Aorta (tissue), 5 donors: ENCODE results near the gene RAB30. TPM values are rescaled to one million over a fixed set of nuclear protein-coding genes. Genes with fewer than 3 reads are reported as not detected.

Experiments used
- ATAC-seq: fragments of 200-7000 bp; cut with Tn5 transposase; one replicate; pipeline ENCODE4 v1.9.1; 2022; ENCODE audit warnings: moderate library complexity; ENCODE audit not compliant: low FRiP score
- DNase-seq, 2 donors: peaks; one replicate each; pipeline ENCODE4 v3.0.0-alpha.2; 2020
- H3K27ac ChIP-seq, 2 donors: one replicate each; pipeline ENCODE4 v1.5.1; 2013; ENCODE audit warnings: low read length in 2 of 2, mild to moderate bottlenecking in 2 of 2, moderate library complexity in 2 of 2, control low read depth in 1 of 2, inconsistent platforms in 1 of 2, low read depth in 1 of 2
- H3K27me3 ChIP-seq, 2 donors: one replicate each; pipeline ENCODE4 v1.6.1; 2013; ENCODE audit warnings: control low read depth in 1 of 2, low read length in 1 of 2, mild to moderate bottlenecking in 1 of 2, moderate library complexity in 1 of 2; ENCODE audit not compliant: insufficient read depth in 2 of 2, control insufficient read depth in 1 of 2
- H3K36me3 ChIP-seq, 2 donors: one replicate each; pipeline ENCODE4 v1.6.1; 2013; ENCODE audit warnings: control low read depth in 1 of 2, low read length in 1 of 2, mild to moderate bottlenecking in 1 of 2; ENCODE audit not compliant: insufficient read depth in 2 of 2, control insufficient read depth in 1 of 2
- H3K4me1 ChIP-seq, 2 donors: one replicate each; pipeline ENCODE4 v1.6.1; 2013; ENCODE audit warnings: low read length in 2 of 2, control low read depth in 1 of 2, mild to moderate bottlenecking in 1 of 2, moderate library complexity in 1 of 2; ENCODE audit not compliant: insufficient read depth in 2 of 2, control insufficient read depth in 1 of 2
- H3K4me3 ChIP-seq, 2 donors: one replicate each; pipeline ENCODE4 v1.5.1; 2013; ENCODE audit warnings: low read length in 2 of 2, control low read depth in 1 of 2, mild to moderate bottlenecking in 1 of 2
- H3K9me3 ChIP-seq: one replicate; pipeline ENCODE4 v1.6.1; 2013; ENCODE audit warnings: mild to moderate bottlenecking, low read length; ENCODE audit not compliant: control insufficient read depth
- WGBS, 2 donors: extraction: QIAGEN DNeasy Blood & Tissue Kit; methylation state at CpG; one replicate each; pipeline ENCODE4 v1.1.7; 2013; 5-methylcytosine and 5-hydroxymethylcytosine counted together
- intact Hi-C, 2 donors: fragments of 100-400 bp; cut with DNase I; formaldehyde crosslinking; loops; one replicate each; pipeline versions ENCODE4 v1.14.2 to v1.15.0; 2022
- polyA plus RNA-seq, 2 donors: library from polyadenylated mRNA; stranded (reverse); fragments of 200-250 nt; gene quantifications; one replicate each; pipeline ENCODE4 v1.2.3, GENCODE V29; 2013
- total RNA-seq, 2 donors: library from RNA; stranded (reverse); fragmentation: NEBNext Ultra II Directional; extraction: Animal tissue kit (Norgen Biotek cat#: 25700); gene quantifications; one replicate each; pipeline ENCODE4 v1.2.1, GENCODE V29; 2021
- donor health status: healthy with polysubstance abuse.
- donor health status: Bipolar disorder and iron deficiency.
- donor health status: DM: no; HTN: no; CAD: no.
- donor health status: DM: no; HTN: no; CAD: no.
- donor health status: DM: yes; HTN: yes; CAD: no.

RAB30 gene
- total and polyA plus RNA-seq, 4 donors: 2.9 to 44.1 (median 12.0) TPM

DNA sequence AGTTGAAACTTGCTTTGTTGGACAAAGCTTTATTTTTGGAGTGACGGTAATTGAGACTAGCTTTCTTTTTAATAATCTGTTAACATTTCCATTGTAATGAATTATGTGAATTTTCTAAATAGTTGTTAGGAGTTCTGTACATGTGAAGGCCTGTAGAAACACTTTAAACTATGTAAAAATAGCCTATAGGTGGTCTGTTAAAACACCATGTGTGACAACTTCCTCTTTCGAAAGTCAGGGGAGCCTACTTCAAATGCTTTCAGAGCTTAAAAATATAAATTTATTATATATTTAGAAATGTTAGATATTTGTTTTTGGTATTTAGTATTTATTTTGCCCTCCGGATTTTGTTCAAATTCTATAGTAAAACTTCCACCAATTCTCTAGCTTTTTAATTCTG lies 141.5 kb downstream of the RAB30 start:
- H3K27ac ChIP-seq: no peak overlapping the region
- H3K27me3 ChIP-seq: no peaks in the 10 kb centered on the region
- DNase-seq (no peak), ATAC-seq (no peak)
- intact Hi-C loops: no loop called here
- no peaks in the 10 kb centered on the region for H3K36me3 ChIP-seq
- no peaks in the 10 kb centered on the region for H3K4me1 ChIP-seq
- H3K4me3 ChIP-seq: no peak overlapping the region
- no peaks in the 10 kb centered on the region for H3K9me3 ChIP-seq
- WGBS, 2 donors: 71 to 76% methylated on average over 3 of the region's 3 CpGs

DNA sequence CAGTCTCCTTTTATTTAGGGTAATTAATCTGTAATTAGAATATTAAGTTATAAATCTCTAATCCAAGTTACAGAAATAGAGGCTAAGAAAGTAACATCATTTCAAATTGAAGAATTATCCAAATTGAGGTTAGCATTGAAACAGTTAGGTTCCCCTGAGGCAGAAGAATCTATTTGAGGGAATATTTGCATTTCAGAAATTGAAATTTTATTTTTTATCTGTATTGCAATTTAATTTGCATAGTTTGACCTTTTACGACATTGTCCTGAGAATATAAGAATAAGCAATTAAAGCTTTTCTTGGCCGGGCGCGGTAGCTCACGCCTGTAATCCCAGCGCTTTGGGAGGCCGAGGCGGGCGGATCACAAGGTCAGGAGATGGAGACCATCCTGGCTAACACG lies 142.6 kb downstream of the RAB30 start:
- H3K9me3 ChIP-seq: no peaks in the 10 kb centered on the region
- WGBS, 2 donors: 98% methylated on average over 7 to 10 of the region's 10 CpGs
- intact Hi-C loops: no loop called here

DNA sequence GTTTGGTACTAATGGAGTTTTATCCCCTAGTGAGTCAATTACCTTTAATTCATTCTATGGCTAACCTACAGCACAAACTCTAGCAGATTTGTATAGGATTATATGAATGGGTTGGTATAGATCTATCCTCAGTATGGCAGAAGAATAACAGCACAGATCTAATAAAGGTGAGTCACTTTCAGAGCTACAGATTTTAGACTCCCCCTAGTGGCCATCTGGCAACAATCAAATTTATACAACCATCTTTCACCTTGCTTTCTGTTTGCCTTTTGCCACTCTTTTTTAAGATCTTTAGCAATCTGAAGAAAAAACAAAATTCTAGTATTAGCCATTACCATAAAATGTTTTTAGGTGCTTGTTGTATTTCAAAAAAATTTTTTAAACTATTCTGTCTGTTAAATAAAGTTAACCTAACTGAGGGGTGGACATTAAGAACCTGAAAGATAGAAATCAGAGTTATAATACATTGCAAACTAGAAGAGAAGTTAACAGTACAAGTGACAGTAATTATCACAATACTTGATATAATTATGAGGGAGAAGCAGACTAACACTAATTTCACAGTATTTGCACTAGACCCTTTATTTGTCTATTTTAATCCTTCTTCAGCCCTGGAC lies 144.3 kb downstream of the RAB30 start:
- H3K4me3 ChIP-seq: no peak overlapping the region
- intact Hi-C loops: no loop called here
- H3K9me3 ChIP-seq: no peaks in the 10 kb centered on the region
- DNase-seq (no peak), ATAC-seq (no peak)
- H3K4me1 ChIP-seq: no peaks in the 10 kb centered on the region
- H3K36me3 ChIP-seq: no peaks in the 10 kb centered on the region
- no peaks in the 10 kb centered on the region for H3K27me3 ChIP-seq
- H3K27ac ChIP-seq: no peak overlapping the region

More for the DNA sequence above, 142.6 kb downstream of the RAB30 start:
- Histone ChIP-seq H3K36me3 (no peaks in the 10 kb centered on the region), H3K27me3 (no peaks in the 10 kb centered on the region), H3K27ac (no peak overlapping the region), H3K4me3 (no peak overlapping the region), H3K4me1 (no peaks in the 10 kb centered on the region)
- no peak for DNase-seq
- ATAC-seq: no peak

DNA sequence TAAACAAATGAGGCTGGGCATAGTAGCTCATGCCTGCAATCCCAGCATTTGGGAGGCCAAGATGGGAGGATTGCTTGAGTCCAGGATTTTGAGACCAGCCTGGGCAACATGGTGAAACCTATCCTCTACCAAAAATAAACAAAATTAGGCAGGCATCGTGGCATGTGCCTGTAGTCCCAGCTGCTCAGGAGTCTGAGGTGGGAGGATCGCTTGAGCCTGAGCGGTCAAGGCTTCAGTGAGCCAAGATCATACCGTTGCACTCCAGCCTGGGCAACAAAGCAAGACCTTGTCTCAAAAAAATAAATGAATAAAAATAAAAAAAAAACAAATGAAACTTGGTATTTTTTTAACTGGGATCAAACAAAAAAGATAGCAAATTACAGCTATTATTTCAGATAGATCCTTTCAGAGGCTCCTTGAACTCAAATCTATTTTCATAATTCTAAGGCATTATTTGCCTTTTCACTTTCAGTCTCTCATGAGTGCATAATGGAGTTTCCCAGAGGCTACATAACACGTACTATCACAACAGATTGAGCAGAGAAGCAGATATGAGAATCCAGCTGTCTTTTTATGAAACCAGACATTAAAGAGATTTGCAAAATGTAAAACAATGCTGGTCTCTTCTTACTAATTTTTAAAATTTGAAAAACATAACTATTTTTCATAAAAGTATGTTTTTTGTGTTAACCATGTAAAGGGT lies 147.0 kb downstream of the RAB30 start:
- DNase-seq (no peak), ATAC-seq (no peak)
- H3K4me3 ChIP-seq: no peak overlapping the region
- H3K36me3 ChIP-seq: no peaks in the 10 kb centered on the region
- no peaks in the 10 kb centered on the region for H3K9me3 ChIP-seq
- no peaks in the 10 kb centered on the region for H3K27me3 ChIP-seq
- no peaks in the 10 kb centered on the region for H3K4me1 ChIP-seq
- no peak overlapping the region for H3K27ac ChIP-seq
- 80 to 86% methylated on average over 5 of the region's 5 CpGs for WGBS, 2 donors
- intact Hi-C loops: no loop called here

Other genes with a start within 250 kb of the RAB30 start
- gene PRCP, start 171.5 kb downstream of the RAB30 start, total RNA-seq: 100 to 1,000 TPM in 1 of 2 donors, 10 to 100 TPM in 1; 93.7 to 183 TPM
- gene PRCP, start 171.5 kb downstream of the RAB30 start, polyA plus RNA-seq: 10 to 100 TPM; 26.2 to 38.9 TPM
- gene DDIAS, start 170.2 kb downstream of the RAB30 start, total RNA-seq: 1 to 10 TPM in 1 of 2 donors, under 1 TPM in 1; 0.49 to 3.1 TPM
- 1 to 10 TPM in 1 of 2 donors, under 1 TPM in 1; 0.18 to 4.1 TPM for gene DDIAS, start 170.2 kb downstream of the RAB30 start, polyA plus RNA-seq
- gene PCF11, start 85.2 kb upstream of the RAB30 start, total RNA-seq: 10 to 100 TPM; 65.0 to 82.3 TPM
- 10 to 100 TPM; 14.5 to 56.1 TPM for gene PCF11, start 85.2 kb upstream of the RAB30 start, polyA plus RNA-seq
- gene ANKRD42, start 121.8 kb upstream of the RAB30 start, total RNA-seq: 10 to 100 TPM; 12.9 to 14.7 TPM
- 1 to 10 TPM; 3.8 to 8.6 TPM for gene ANKRD42, start 121.8 kb upstream of the RAB30 start, polyA plus RNA-seq
- gene CCDC90B, start 214.5 kb upstream of the RAB30 start, total RNA-seq: 10 to 100 TPM; 35.0 to 38.6 TPM
- gene CCDC90B, start 214.5 kb upstream of the RAB30 start, polyA plus RNA-seq: 10 to 100 TPM; 31.6 to 84.6 TPM